ENCODE data around the gene LRRC49. TPM values are rescaled to one million over a fixed set of nuclear protein-coding genes. Genes with fewer than 3 reads are reported as not detected.
A peak's percentile ranks its signal among the peaks of the same experiment; 100 is the strongest.

Gene LRRC49
- polyA plus RNA-seq (2012; ENCODE audit: insufficient read length, low read depth) = 0.55 TPM

DNA sequence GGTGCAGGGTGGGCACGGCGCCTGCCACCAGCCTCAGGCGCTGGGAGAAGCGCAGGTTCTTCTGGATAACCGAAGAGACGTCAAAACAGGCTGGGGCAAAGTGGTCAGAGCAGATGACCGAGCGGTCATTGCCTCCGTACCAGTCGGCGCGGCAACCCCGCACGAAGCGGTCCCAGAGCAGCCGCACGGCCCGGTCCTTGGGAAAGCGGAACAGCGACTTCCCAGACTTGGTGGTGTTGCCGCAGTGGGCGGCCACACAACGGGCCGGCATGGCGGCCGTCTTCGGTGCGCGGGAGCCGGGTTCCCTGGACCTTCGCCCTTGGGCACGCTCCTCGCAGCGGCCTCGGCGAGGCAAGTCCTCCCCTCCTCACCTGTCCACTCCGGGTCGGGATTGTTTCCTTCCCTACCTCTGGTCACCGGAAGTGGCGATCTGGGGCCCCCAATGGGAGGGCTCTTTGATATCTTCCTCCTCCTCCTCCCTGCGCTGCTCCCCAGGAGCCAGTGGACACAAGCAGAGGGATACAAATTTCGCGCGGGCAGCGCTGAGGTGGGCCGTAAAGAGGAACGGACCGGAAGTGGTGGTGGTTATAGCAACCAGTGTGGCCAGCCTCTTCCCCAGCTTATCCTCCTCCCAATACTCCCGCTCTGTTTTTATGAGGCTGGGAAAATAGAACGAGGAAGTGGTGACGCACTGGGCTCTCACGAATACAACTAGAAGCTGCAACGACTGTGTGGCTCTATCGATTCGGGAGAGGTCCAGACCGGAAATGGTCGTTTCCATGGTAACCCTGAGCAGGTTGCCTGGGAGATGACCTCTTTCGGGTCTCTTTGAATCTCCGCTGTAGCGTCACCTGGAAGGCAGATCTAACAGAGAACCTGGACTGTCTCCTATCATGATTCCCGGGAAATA is at the start of gene LRRC49, which contains the start of gene THAP10:
Gene LRRC49 (plus strand): TSS at position 825 of the 910 bp plus-strand sequence. CDS start 69 bp downstream, at position 894.
Gene THAP10 (minus strand): TSS at position 432 of the 910 bp plus-strand sequence. CDS start 161 bp downstream, at position 271.
- TF ChIP-seq, protein P1, sequence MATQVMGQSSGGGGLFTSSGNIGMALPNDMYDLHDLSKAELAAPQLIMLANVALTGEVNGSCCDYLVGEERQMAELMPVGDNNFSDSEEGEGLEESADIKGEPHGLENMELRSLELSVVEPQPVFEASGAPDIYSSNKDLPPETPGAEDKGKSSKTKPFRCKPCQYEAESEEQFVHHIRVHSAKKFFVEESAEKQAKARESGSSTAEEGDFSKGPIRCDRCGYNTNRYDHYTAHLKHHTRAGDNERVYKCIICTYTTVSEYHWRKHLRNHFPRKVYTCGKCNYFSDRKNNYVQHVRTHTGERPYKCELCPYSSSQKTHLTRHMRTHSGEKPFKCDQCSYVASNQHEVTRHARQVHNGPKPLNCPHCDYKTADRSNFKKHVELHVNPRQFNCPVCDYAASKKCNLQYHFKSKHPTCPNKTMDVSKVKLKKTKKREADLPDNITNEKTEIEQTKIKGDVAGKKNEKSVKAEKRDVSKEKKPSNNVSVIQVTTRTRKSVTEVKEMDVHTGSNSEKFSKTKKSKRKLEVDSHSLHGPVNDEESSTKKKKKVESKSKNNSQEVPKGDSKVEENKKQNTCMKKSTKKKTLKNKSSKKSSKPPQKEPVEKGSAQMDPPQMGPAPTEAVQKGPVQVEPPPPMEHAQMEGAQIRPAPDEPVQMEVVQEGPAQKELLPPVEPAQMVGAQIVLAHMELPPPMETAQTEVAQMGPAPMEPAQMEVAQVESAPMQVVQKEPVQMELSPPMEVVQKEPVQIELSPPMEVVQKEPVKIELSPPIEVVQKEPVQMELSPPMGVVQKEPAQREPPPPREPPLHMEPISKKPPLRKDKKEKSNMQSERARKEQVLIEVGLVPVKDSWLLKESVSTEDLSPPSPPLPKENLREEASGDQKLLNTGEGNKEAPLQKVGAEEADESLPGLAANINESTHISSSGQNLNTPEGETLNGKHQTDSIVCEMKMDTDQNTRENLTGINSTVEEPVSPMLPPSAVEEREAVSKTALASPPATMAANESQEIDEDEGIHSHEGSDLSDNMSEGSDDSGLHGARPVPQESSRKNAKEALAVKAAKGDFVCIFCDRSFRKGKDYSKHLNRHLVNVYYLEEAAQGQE (IDR thresholded peaks at IDR 0.05; ENCODE audit: insufficient read depth in 1 of 2, low read depth in 2 of 2, low read length in 2 of 2) = no peak
- TF ChIP-seq POLR2AphosphoS5 (IDR thresholded peaks at IDR 0.05; ENCODE audit: low read depth, low read length) (peak; percentile 57), FOXP2 (optimal IDR thresholded peaks at IDR 0.05; ENCODE audit: borderline replicate concordance, extremely low read depth, extremely low read length, insufficient read depth) (peak; percentile 48)

DNA sequence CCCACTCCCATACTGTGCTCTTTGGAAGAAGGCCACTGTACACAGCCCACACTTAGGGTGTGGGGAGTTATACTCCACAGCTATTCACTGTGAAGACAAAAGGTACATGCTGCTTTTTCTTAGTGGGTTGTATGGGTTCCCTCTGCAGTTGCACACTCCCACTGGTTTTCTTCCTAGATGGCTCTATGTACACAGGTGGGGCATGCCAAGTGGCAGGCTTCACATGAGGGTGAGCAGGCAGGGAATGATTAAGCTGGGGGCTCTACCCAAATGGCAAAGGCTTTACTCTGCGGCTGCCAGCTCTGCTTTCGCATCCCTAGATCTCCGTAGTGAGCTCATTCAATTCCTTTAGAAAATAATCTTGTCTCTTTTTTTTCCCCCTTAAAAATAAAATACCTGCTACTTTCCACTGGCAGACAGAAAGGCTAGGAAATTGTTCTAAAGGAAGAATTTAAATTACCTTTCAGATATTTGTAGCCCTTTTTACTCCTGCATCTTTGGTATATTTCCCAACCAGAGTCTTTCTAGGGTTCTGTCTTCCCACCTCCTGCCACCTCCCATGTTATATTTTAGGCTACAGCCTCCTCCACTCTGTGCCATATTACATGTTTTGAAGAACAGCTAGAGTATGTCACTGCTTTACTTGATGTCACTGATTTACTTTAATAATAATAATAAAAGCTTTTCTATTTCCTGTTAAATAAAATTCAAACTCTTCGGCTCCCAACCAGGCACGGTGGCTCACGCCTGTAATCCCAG is 46.8 kb upstream of the LRRC49 start:
- TF ChIP-seq SIN3A (IDR thresholded peaks at IDR 0.05; ENCODE audit: borderline replicate concordance, insufficient read depth, low read length) = no peak
- TF ChIP-seq FOXP2 (optimal IDR thresholded peaks at IDR 0.05; ENCODE audit: borderline replicate concordance, extremely low read depth, extremely low read length, insufficient read depth) = no peak
- no peak for TF ChIP-seq TAF1 (IDR thresholded peaks at IDR 0.05; ENCODE audit: borderline replicate concordance, insufficient read depth, low read length)
- TF ChIP-seq, protein P1 (IDR thresholded peaks at IDR 0.05; ENCODE audit: insufficient read depth in 1 of 2, low read depth in 2 of 2, low read length in 2 of 2) = no peak
- TF ChIP-seq POLR2AphosphoS5 (IDR thresholded peaks at IDR 0.05; ENCODE audit: low read depth, low read length) = no peak

- TF ChIP-seq FOXP2 (optimal IDR thresholded peaks at IDR 0.05; ENCODE audit: borderline replicate concordance, extremely low read depth, extremely low read length, insufficient read depth) (no peak), TAF1 (IDR thresholded peaks at IDR 0.05; ENCODE audit: borderline replicate concordance, insufficient read depth, low read length) (no peak), POLR2AphosphoS5 (IDR thresholded peaks at IDR 0.05; ENCODE audit: low read depth, low read length) (no peak), SIN3A (IDR thresholded peaks at IDR 0.05; ENCODE audit: borderline replicate concordance, insufficient read depth, low read length) (no peak)
- TF ChIP-seq, protein P1 (IDR thresholded peaks at IDR 0.05; ENCODE audit: insufficient read depth in 1 of 2, low read depth in 2 of 2, low read length in 2 of 2) = no peak
These were observed 40.7 kb upstream of the LRRC49 start for GRCh38 chr15:70851889-70852288.

DNA sequence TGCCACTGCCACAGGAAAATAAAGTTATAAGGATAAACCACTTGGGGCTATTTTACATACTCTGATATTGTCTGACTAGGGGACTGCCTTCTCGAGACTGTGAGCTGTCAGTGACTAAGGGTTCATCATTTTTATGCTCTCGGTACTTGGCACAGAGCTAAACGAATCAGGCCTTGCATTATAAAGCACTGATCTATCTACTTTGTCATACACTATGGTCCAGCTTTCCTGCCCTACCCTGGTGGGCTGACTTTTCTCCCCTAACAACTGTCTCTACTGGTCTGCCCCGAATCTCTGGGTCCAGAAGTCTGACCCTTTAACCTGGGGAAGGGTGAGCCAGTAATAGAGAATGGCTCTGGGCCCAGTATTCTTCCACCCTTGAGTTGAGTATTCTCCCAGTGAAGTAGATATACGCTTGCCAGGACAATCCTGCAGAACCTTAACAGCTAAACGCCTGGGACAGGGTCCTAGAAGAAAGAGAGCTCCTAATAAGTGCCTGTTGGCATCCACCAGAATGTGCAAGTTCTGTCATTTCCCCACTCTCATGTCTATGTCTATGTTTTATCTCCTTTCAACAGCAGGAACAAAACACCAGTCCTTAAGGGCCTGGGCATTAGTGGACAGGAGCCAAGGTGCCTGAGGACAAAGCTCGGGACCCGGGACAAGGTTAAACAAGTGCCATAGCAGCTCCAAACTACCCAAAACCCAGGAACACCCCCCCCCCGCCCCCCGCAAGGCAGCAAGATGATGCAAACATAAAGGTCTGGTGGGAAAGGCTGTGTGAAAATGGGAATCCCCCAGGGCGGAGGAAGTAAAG is 39.9 kb upstream of the LRRC49 start:
- TF ChIP-seq, protein P1 (IDR thresholded peaks at IDR 0.05; ENCODE audit: insufficient read depth in 1 of 2, low read depth in 2 of 2, low read length in 2 of 2) = no peak
